C4-2B (cell line): ENCODE data around the gene NCOA7.
"Not testable (repeated sequence)": the region's sequence is repeated elsewhere in the genome, so short reads cannot be mapped to it uniquely, and the experiment has no call there.

Experiments used
- H3K27ac ChIP-seq: fragments of 450-650 bp; 2 replicates; pipeline ENCODE4 v1.5.1; 2017
- CTCF ChIP-seq: fragments of 450-650 bp; conservative IDR thresholded peaks from 2 replicates; pipeline ENCODE4 v1.5.1; 2017; ENCODE audit warnings: mild to moderate bottlenecking
- ZFX ChIP-seq: fragments of 450-650 bp; IDR thresholded peaks from 2 replicates; pipeline ENCODE4 v1.6.1; 2017

Gene NCOA7

GRCh38 chr6:125970760-125971159 is 180.0 kb downstream of the NCOA7 start:
- no peak overlapping the region for H3K27ac ChIP-seq
- TF ChIP-seq ZFX (no peak), CTCF (no peak)

GRCh38 chr6:125972478-125972877 is 181.7 kb downstream of the NCOA7 start:
- not testable (repeated sequence) for H3K27ac ChIP-seq

- no peak overlapping the region for H3K27ac ChIP-seq
- no peak for TF ChIP-seq ZFX
- peak; percentile 71 for TF ChIP-seq CTCF
Observed at GRCh38 chr6:125974214-125974866, 183.6 kb downstream of the NCOA7 start.

- H3K27ac ChIP-seq, result no peak overlapping the region
- TF ChIP-seq ZFX, result no peak
- no peak for TF ChIP-seq CTCF
Observed at GRCh38 chr6:125979101-125979500, 188.3 kb downstream of the NCOA7 start.
